HepG2 (cell line): ENCODE data around the gene MDP1. TPM values are rescaled to one million over a fixed set of nuclear protein-coding genes. Genes with fewer than 3 reads are reported as not detected.
A peak's percentile ranks its signal among the peaks of the same experiment; 100 is the strongest.

Experiments used
- BRCA1 ChIP-seq: sonication (generic); formaldehyde crosslinking; IDR thresholded peaks from 2 replicates; pipeline ENCODE4 v1.4.0; 2020; ENCODE audit warnings: missing genetic modification reagents
- HNRNPK ChIP-seq: fragments of 200-400 bp; formaldehyde crosslinking; IDR thresholded peaks from 2 replicates; pipeline ENCODE4 v1.6.1; 2018; ENCODE audit warnings: low read length, low read depth, moderate library complexity, mild to moderate bottlenecking; ENCODE audit not compliant: poor library complexity, severe bottlenecking
- IRF2 ChIP-seq: IDR thresholded peaks from 2 replicates; pipeline ENCODE4 v1.6.1; 2018; ENCODE audit warnings: missing genetic modification reagents, missing compliant biosample characterization
- MAFG ChIP-seq: sonication (generic); formaldehyde crosslinking; IDR thresholded peaks from 2 replicates; pipeline ENCODE4 v1.5.1; 2020; ENCODE audit warnings: mild to moderate bottlenecking, missing genetic modification reagents
- PITX1 ChIP-seq: sonication (generic); formaldehyde crosslinking; IDR thresholded peaks from 2 replicates; pipeline ENCODE4 v1.5.1; 2020; ENCODE audit warnings: mild to moderate bottlenecking, missing genetic modification reagents
- RARG ChIP-seq: sonication (generic); formaldehyde crosslinking; IDR thresholded peaks from 2 replicates; pipeline ENCODE4 v1.4.0; 2020; ENCODE audit warnings: low read depth, mild to moderate bottlenecking, missing genetic modification reagents
- RBFOX2 ChIP-seq: fragments of 200-400 bp; formaldehyde crosslinking; IDR thresholded peaks from 2 replicates; pipeline ENCODE4 v1.6.1; 2017; ENCODE audit warnings: low read depth, mild to moderate bottlenecking, low read length
- SOX13 ChIP-seq, 3 experiments: fragments of 450-650 bp in 1 of 3; sonication (generic) in 1 of 3; formaldehyde crosslinking in 1 of 3; IDR thresholded peaks in 2 of 3; conservative IDR thresholded peaks in 1 of 3; 2 replicates each; pipeline versions ENCODE4 v1.5.0 to v1.6.1; 2016 to 2020; ENCODE audit warnings: antibody characterized with exemption in 1 of 3, mild to moderate bottlenecking in 1 of 3, missing compliant biosample characterization in 1 of 3, missing genetic modification reagents in 1 of 3, moderate library complexity in 1 of 3
- ZNF44 ChIP-seq: sonication (generic); formaldehyde crosslinking; IDR thresholded peaks from 2 replicates; pipeline ENCODE4 v1.5.1; 2020; ENCODE audit warnings: mild to moderate bottlenecking, missing genetic modification reagents
- ZNF441 ChIP-seq: sonication (generic); formaldehyde crosslinking; IDR thresholded peaks from 2 replicates; pipeline ENCODE4 v1.7.0; 2021; ENCODE audit warnings: missing genetic modification reagents, borderline replicate concordance
- ZNF569 ChIP-seq: sonication (generic); formaldehyde crosslinking; IDR thresholded peaks from 2 replicates; pipeline ENCODE4 v1.5.0; 2020; ENCODE audit warnings: mild to moderate bottlenecking, missing genetic modification reagents, moderate library complexity, borderline replicate concordance
- ZNF83 ChIP-seq: sonication (generic); formaldehyde crosslinking; IDR thresholded peaks from 2 replicates; pipeline ENCODE4 v1.4.0; 2020; ENCODE audit warnings: missing genetic modification reagents, mild to moderate bottlenecking, borderline replicate concordance
- ZSCAN31 ChIP-seq: sonication (generic); formaldehyde crosslinking; IDR thresholded peaks from 2 replicates; pipeline ENCODE4 v1.5.0; 2020; ENCODE audit warnings: low read depth, mild to moderate bottlenecking, missing genetic modification reagents
- polyA plus RNA-seq, 8 experiments: library from polyadenylated mRNA; depleted of rRNA in 3 of 8; stranded (reverse) in 7 of 8; unstranded in 1 of 8; fragments of >200 nt; fragmentation: Illumina TruSeq in 4 of 8; extraction: Trizol in 4 of 8; gene quantifications; 2 replicates each; pipeline versions ENCODE4 v1.2.1 to v1.2.3, GENCODE V29; 2011 to 2016; ENCODE audit warnings: low read depth in 4 of 8, missing spikeins in 1 of 8, mixed read lengths in 1 of 8; ENCODE audit not compliant: insufficient read depth in 1 of 8
- total RNA-seq, 5 experiments: library from RNA; depleted of rRNA; stranded (reverse); fragments of >200 nt; fragmentation: Illumina TruSeq; extraction: Trizol; gene quantifications; 2 replicates each; pipeline ENCODE4 v1.2.3, GENCODE V29; 2016; ENCODE audit warnings: low read depth in 1 of 5
- TF ChIP-seq, protein P1 (sequence below): sonication (generic); formaldehyde crosslinking; IDR thresholded peaks from 2 replicates; pipeline ENCODE4 v1.8.0; 2022; ENCODE audit warnings: mild to moderate bottlenecking, missing genetic modification reagents, moderate library complexity
- TF ChIP-seq, protein P2 (sequence below): sonication (generic); formaldehyde crosslinking; IDR thresholded peaks from 2 replicates; pipeline ENCODE4 v1.8.0; 2022; ENCODE audit warnings: missing genetic modification reagents, low read depth, mild to moderate bottlenecking, borderline replicate concordance
- TF ChIP-seq, protein P3 (sequence below): sonication (generic); formaldehyde crosslinking; IDR thresholded peaks from 2 replicates; pipeline ENCODE4 v1.4.0; 2020; ENCODE audit warnings: missing genetic modification reagents
- TF ChIP-seq, protein P4 (sequence below): sonication (generic); formaldehyde crosslinking; IDR thresholded peaks from 2 replicates; pipeline ENCODE4 v1.5.0; 2020; ENCODE audit warnings: mild to moderate bottlenecking, missing genetic modification reagents, borderline replicate concordance

The MDP1 gene
- total and polyA plus RNA-seq, 2 of the 13 experiments (the other 11 are each of a cell fraction or from before 2014, with no cell fraction given), result 44.1 to 48.7 TPM

DNA sequence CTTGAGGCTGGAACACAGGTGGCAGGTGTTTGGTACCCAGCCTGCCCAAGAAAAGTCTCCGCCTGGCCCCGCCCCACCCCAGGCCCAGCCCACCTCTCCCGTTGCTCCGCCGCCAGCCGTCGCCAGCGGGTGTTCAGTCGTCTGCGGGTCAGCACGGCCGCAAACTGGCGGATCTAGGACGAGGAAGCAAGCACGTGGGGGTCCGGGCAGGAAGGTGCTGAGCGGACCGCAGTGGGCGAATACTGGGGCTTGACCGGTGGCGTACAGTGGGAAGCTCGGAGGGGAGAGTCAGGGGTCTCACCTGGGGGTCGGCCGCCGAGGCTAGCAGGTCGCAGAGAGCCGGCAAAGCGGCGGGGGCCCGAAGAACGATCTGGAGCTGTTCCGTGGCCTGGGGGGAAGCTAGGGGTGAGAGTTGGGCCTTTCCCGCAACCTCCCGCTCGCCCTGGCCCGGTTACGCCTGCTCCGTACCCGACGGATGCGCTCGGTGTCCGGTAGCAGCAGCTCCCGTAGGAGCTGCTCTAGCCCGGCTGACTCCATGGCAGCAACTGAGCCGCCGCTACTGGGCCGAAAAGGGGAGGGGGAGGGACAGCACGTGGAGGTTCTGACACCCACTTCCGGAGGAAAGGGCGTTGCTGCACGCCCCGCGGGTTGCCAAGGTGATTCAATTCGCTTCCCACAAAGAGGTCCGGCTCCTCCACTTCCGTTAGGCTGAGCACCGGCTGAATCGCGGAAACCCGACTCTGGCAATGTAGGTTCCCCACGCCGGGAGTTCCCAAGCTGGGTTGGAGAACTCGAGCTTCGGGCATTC, 27.4 kb downstream of the MDP1 start, which contains the start of gene IPO4 (continued):
- TF ChIP-seq, protein P1, sequence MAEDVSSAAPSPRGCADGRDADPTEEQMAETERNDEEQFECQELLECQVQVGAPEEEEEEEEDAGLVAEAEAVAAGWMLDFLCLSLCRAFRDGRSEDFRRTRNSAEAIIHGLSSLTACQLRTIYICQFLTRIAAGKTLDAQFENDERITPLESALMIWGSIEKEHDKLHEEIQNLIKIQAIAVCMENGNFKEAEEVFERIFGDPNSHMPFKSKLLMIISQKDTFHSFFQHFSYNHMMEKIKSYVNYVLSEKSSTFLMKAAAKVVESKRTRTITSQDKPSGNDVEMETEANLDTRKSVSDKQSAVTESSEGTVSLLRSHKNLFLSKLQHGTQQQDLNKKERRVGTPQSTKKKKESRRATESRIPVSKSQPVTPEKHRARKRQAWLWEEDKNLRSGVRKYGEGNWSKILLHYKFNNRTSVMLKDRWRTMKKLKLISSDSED, result no peak; the same call in 1 of the 2 replicates
- TF ChIP-seq IRF2 (CRISPR knock-in tag), result peak; percentile 100
- TF ChIP-seq RBFOX2, result peak; percentile 99
- TF ChIP-seq, protein P2, sequence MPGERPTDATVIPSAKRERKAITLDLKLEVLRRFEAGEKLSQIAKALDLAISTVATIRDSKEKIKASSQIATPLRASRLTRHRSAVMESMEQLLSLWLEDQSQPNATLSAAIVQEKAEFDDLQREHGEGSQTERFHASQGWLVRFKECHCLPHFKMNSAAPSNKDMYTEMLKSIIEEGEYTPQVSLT (CRISPR knock-in tag), result no peak
- TF ChIP-seq ZNF44 (CRISPR knock-in tag), result peak; percentile 98
- peak; percentile 29; the same call in 1 of the 2 replicates for TF ChIP-seq RARG (CRISPR knock-in tag)
- TF ChIP-seq ZNF83, result peak; percentile 75
- TF ChIP-seq HNRNPK, result no peak
- TF ChIP-seq SOX13 (IDR thresholded peaks at IDR 0.05), result peak; percentile 62
- TF ChIP-seq SOX13 (CRISPR knock-in tag; conservative IDR thresholded peaks at IDR 0.05 in 1 of 2, IDR thresholded peaks at IDR 0.05 in 1 of 2), result peak in 1 of 2 experiments; percentile 86; a peak in 3 of 4 replicates
- TF ChIP-seq MAFG, result no peak
- peak; percentile 99 for TF ChIP-seq ZSCAN31 (CRISPR knock-in tag)
- peak; percentile 99; the same call in 1 of the 2 replicates for TF ChIP-seq ZNF569 (CRISPR knock-in tag)
- peak; percentile 86 for TF ChIP-seq ZNF441 (CRISPR knock-in tag)
- TF ChIP-seq, protein P3, sequence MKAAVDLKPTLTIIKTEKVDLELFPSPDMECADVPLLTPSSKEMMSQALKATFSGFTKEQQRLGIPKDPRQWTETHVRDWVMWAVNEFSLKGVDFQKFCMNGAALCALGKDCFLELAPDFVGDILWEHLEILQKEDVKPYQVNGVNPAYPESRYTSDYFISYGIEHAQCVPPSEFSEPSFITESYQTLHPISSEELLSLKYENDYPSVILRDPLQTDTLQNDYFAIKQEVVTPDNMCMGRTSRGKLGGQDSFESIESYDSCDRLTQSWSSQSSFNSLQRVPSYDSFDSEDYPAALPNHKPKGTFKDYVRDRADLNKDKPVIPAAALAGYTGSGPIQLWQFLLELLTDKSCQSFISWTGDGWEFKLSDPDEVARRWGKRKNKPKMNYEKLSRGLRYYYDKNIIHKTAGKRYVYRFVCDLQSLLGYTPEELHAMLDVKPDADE (CRISPR knock-in tag), result peak; percentile 99
- peak; percentile 96 for TF ChIP-seq BRCA1 (CRISPR knock-in tag)
- TF ChIP-seq, protein P4, sequence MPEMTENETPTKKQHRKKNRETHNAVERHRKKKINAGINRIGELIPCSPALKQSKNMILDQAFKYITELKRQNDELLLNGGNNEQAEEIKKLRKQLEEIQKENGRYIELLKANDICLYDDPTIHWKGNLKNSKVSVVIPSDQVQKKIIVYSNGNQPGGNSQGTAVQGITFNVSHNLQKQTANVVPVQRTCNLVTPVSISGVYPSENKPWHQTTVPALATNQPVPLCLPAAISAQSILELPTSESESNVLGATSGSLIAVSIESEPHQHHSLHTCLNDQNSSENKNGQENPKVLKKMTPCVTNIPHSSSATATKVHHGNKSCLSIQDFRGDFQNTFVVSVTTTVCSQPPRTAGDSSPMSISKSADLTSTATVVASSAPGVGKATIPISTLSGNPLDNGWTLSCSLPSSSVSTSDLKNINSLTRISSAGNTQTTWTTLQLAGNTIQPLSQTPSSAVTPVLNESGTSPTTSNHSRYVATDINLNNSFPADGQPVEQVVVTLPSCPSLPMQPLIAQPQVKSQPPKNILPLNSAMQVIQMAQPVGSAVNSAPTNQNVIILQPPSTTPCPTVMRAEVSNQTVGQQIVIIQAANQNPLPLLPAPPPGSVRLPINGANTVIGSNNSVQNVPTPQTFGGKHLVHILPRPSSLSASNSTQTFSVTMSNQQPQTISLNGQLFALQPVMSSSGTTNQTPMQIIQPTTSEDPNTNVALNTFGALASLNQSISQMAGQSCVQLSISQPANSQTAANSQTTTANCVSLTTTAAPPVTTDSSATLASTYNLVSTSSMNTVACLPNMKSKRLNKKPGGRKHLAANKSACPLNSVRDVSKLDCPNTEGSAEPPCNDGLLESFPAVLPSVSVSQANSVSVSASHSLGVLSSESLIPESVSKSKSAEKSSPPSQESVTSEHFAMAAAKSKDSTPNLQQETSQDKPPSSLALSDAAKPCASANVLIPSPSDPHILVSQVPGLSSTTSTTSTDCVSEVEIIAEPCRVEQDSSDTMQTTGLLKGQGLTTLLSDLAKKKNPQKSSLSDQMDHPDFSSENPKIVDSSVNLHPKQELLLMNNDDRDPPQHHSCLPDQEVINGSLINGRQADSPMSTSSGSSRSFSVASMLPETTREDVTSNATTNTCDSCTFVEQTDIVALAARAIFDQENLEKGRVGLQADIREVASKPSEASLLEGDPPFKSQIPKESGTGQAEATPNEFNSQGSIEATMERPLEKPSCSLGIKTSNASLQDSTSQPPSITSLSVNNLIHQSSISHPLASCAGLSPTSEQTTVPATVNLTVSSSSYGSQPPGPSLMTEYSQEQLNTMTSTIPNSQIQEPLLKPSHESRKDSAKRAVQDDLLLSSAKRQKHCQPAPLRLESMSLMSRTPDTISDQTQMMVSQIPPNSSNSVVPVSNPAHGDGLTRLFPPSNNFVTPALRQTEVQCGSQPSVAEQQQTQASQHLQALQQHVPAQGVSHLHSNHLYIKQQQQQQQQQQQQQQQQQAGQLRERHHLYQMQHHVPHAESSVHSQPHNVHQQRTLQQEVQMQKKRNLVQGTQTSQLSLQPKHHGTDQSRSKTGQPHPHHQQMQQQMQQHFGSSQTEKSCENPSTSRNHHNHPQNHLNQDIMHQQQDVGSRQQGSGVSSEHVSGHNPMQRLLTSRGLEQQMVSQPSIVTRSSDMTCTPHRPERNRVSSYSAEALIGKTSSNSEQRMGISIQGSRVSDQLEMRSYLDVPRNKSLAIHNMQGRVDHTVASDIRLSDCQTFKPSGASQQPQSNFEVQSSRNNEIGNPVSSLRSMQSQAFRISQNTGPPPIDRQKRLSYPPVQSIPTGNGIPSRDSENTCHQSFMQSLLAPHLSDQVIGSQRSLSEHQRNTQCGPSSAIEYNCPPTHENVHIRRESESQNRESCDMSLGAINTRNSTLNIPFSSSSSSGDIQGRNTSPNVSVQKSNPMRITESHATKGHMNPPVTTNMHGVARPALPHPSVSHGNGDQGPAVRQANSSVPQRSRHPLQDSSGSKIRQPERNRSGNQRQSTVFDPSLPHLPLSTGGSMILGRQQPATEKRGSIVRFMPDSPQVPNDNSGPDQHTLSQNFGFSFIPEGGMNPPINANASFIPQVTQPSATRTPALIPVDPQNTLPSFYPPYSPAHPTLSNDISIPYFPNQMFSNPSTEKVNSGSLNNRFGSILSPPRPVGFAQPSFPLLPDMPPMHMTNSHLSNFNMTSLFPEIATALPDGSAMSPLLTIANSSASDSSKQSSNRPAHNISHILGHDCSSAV (CRISPR knock-in tag), result peak; percentile 97; the same call in 1 of the 2 replicates
- peak; percentile 93 for TF ChIP-seq PITX1 (CRISPR knock-in tag)
